Gastroesophageal sphincter (tissue), 4 donors: ENCODE results near the gene RRP9. TPM values are rescaled to one million over a fixed set of nuclear protein-coding genes. Genes with fewer than 3 reads are reported as not detected.
A peak's percentile ranks its signal among the peaks of the same experiment; 100 is the strongest.

ENCODE experiments used
- ATAC-seq: fragments of 150-250 bp; one replicate; pipeline ENCODE4 v1.9.1; 2016; ENCODE audit warnings: mild to moderate bottlenecking, moderate library complexity
- H3K27ac ChIP-seq, 4 donors: fragments of 200-600 bp; sonication (generic) in 3 of 4; 1 replicate in 3 of 4; 2 replicates in 1 of 4; pipeline ENCODE4 v1.5.1; 2016 to 2019
- H3K27me3 ChIP-seq: fragments of 200-600 bp; sonication (generic); one replicate; pipeline ENCODE4 v1.5.1; 2019
- H3K36me3 ChIP-seq, 2 donors: fragments of 200-600 bp; sonication (generic); one replicate each; pipeline ENCODE4 v1.5.1; 2019; ENCODE audit warnings: control low read depth in 1 of 2
- H3K4me1 ChIP-seq, 3 donors: fragments of 200-600 bp; sonication (generic); 1 replicate in 2 of 3; 2 replicates in 1 of 3; pipeline ENCODE4 v1.5.1; 2016 to 2019; ENCODE audit warnings: control low read depth in 2 of 3
- H3K4me3 ChIP-seq, 2 donors: fragments of 200-600 bp; sonication (generic); one replicate each; pipeline ENCODE4 v1.5.1; 2019; ENCODE audit warnings: mild to moderate bottlenecking in 1 of 2, moderate library complexity in 1 of 2
- H3K9me3 ChIP-seq, 3 donors: fragments of 200-600 bp; sonication (generic); one replicate each; pipeline ENCODE4 v1.5.1; 2017 to 2019; ENCODE audit warnings: control low read depth in 2 of 3
- CTCF ChIP-seq, 4 experiments: fragments of 200-600 bp in 2 of 4; fragments of 450-650 bp in 2 of 4; sonication (generic) in 1 of 4; IDR thresholded peaks; one replicate each; pipeline ENCODE4 v1.5.1; 2017 to 2019; ENCODE audit warnings: antibody characterized with exemption in 4 of 4, mild to moderate bottlenecking in 2 of 4, moderate library complexity in 2 of 4
- EP300 ChIP-seq: sonication (generic); formaldehyde crosslinking; IDR thresholded peaks from one replicate; pipeline ENCODE4 v1.6.1; 2017; ENCODE audit warnings: antibody characterized with exemption, mild to moderate bottlenecking
- POLR2A ChIP-seq, 2 donors: fragments of 450-650 bp; IDR thresholded peaks; one replicate each; pipeline ENCODE4 v1.6.1; 2017; ENCODE audit warnings: antibody characterized with exemption in 2 of 2, mild to moderate bottlenecking in 2 of 2, moderate library complexity in 1 of 2
- POLR2AphosphoS5 ChIP-seq: sonication (generic); formaldehyde crosslinking; IDR thresholded peaks from one replicate; pipeline ENCODE4 v1.6.1; 2017; ENCODE audit warnings: antibody characterized with exemption
- WGBS, 2 donors: methylation state at CpG; one replicate each; pipeline ENCODE4 v1.1.5; 2018; ENCODE audit warnings: low coverage in 1 of 2; 5-methylcytosine and 5-hydroxymethylcytosine counted together
- total RNA-seq, 4 donors: library from RNA; depleted of rRNA; stranded (reverse); fragments of >200 nt; gene quantifications; one replicate each; pipeline ENCODE4 v1.1.0, GENCODE V29; 2016

The RRP9 gene
- total RNA-seq, 4 donors from 2014 or later, result 5.3 to 14.8 (median 10.9) TPM

GRCh38 chr3:51982838-51983577 is 41.3 kb upstream of the RRP9 start, which contains the start of gene ACY1:
ACY1 (plus strand) TSS chr3:51983535; CDS start chr3:51984065, 530 bp downstream.
- no peaks in the 10 kb centered on the region for H3K9me3 ChIP-seq
- H3K27me3 ChIP-seq, result no peaks in the 10 kb centered on the region
- no peak for TF ChIP-seq CTCF (IDR thresholded peaks at IDR 0.05)
- TF ChIP-seq POLR2AphosphoS5, result peak; percentile 73
- TF ChIP-seq EP300, result no peak
- peak; percentile 69 to 76 for TF ChIP-seq POLR2A (IDR thresholded peaks at IDR 0.05)
- 0% methylated on average over 2 to 4 of the region's 68 CpGs for WGBS, 2 donors
- peak; percentile 93 for ATAC-seq
- H3K4me1 ChIP-seq, result peaks cover 0 to 36% (median 13%) of the 10 kb centered on the region in 3 donors
- H3K27ac ChIP-seq, result peak within 1 kb of the TSS; percentile 64 to 99 (median 98)
- H3K36me3 ChIP-seq, result peaks cover 0 to 12% of the 10 kb centered on the region in 2 donors
- H3K4me3 ChIP-seq, result peak within 1 kb of the TSS; percentile 32 to 73

GRCh38 chr3:51982352-51982837 is 40.7 kb upstream of the RRP9 start:
- Histone ChIP-seq H3K9me3 (no peaks in the 10 kb centered on the region), H3K27ac (peak overlapping the region; percentile 64 to 99 (median 98)), H3K36me3 (peaks cover 0 to 12% of the 10 kb centered on the region in 2 donors), H3K4me1 (peaks cover 0 to 36% (median 13%) of the 10 kb centered on the region in 3 donors), H3K27me3 (no peaks in the 10 kb centered on the region), H3K4me3 (peak overlapping the region; percentile 32 to 73)
- WGBS, 2 donors, result 0% methylated on average over 2 to 3 of the region's 4 CpGs
- TF ChIP-seq CTCF (IDR thresholded peaks at IDR 0.05) (peak in 3 of 4 experiments; percentile 27 to 49 (median 42)), POLR2A (IDR thresholded peaks at IDR 0.05) (no peak)
- ATAC-seq, result no peak

DNA sequence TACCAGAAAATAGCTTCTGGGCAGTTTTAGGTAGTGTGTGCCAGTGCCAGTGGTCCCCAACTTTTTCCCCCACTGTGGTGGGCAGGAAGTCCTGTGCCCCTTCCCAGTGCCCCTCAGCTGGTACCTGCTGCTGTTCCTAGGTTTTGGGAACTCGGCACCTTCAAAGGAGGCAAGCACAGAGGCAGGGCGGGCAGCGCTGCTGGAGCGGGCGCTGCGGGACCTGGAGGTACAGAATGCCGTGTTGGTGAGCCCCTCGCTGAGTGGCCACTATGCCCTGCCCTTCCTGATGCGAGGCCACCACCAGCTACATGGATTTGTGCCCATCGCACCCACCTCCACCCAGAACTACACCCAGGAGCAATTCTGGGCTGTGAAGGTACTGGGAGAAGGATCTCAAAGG is 38.5 kb upstream of the RRP9 start:
- Histone ChIP-seq H3K36me3 (peaks cover 0 to 12% of the 10 kb centered on the region in 2 donors), H3K4me3 (no peak overlapping the region), H3K4me1 (peaks cover 0 to 49% (median 18%) of the 10 kb centered on the region in 3 donors), H3K9me3 (no peaks in the 10 kb centered on the region), H3K27me3 (no peaks in the 10 kb centered on the region), H3K27ac (no peak overlapping the region)
- TF ChIP-seq POLR2A (IDR thresholded peaks at IDR 0.05), result no peak
- no peak for TF ChIP-seq EP300
- TF ChIP-seq CTCF (IDR thresholded peaks at IDR 0.05), result no peak
- TF ChIP-seq POLR2AphosphoS5, result no peak
- ATAC-seq, result no peak
- no CpG with 5 or more reads among the region's 10 CpGs for WGBS, 2 donors

DNA sequence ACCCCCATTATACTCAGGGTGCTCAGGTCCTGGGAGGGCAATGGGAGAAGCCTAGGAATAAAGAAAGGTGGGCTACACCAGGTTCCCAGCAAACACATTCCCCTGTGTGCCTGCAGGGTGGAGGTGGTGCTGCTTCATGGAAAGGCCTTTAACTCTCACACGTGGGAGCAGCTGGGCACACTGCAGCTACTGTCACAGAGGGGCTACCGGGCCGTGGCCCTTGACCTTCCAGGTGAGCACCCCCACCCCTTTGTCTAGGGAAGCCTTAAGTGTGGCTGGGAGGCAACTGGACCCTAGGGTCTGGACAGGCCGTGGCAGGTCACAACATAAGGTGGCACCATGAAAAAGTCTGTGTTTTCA is 36.4 kb upstream of the RRP9 start:
- H3K4me1 ChIP-seq, result peaks cover 0 to 53% (median 21%) of the 10 kb centered on the region in 3 donors
- H3K9me3 ChIP-seq, result no peaks in the 10 kb centered on the region
- no peak for TF ChIP-seq CTCF (IDR thresholded peaks at IDR 0.05)
- TF ChIP-seq POLR2AphosphoS5, result no peak
- no peak for TF ChIP-seq POLR2A (IDR thresholded peaks at IDR 0.05)
- TF ChIP-seq EP300, result no peak
- H3K27ac ChIP-seq, result no peak overlapping the region
- H3K36me3 ChIP-seq, result peaks cover 0 to 12% of the 10 kb centered on the region in 2 donors
- ATAC-seq, result no peak
- H3K4me3 ChIP-seq, result no peak overlapping the region
- H3K27me3 ChIP-seq, result no peaks in the 10 kb centered on the region
- 80% methylated on average over 3 of the region's 4 CpGs; no CpG with 5 or more reads in 1 of the 2 donors for WGBS, 2 donors
